Esophagus mucosa (tissue), 1 donor: Measurements from ENCODE around the gene ZSCAN26. TPM values are rescaled to one million over a fixed set of nuclear protein-coding genes. Genes with fewer than 3 reads are reported as not detected.

ENCODE experiments used
- ATAC-seq: fragments of 200-7000 bp; cut with Tn5 transposase; one replicate; pipeline ENCODE4 v1.9.1; 2020
- total RNA-seq: library from RNA; stranded (reverse); gene quantifications from one replicate; pipeline ENCODE4 v1.2.4, GENCODE V29; 2023
- donor health status: DM: yes; HTN: yes; CAD: no.

The ZSCAN26 gene
- total RNA-seq, 1 donor from 2014 or later = 3.5 TPM

DNA sequence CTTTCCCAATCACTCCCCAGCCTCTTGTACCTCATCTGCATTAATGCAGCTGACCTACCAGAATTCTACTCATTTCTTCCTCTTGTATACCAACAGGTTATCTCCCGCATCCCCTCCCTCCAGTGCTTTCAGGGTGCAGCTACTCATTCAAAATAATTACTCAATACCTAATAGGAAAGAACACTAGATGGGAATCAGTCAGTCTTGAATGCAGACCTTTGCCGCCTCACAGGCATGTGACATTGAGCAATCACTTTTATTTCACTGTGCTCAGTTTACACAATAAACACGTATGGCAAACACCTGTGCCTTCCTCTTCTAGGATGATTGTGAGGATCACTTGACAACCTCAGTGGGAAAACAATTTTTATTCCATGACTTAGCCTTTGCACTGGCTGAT is 55.7 kb downstream of the ZSCAN26 start:
- no peak for ATAC-seq

DNA sequence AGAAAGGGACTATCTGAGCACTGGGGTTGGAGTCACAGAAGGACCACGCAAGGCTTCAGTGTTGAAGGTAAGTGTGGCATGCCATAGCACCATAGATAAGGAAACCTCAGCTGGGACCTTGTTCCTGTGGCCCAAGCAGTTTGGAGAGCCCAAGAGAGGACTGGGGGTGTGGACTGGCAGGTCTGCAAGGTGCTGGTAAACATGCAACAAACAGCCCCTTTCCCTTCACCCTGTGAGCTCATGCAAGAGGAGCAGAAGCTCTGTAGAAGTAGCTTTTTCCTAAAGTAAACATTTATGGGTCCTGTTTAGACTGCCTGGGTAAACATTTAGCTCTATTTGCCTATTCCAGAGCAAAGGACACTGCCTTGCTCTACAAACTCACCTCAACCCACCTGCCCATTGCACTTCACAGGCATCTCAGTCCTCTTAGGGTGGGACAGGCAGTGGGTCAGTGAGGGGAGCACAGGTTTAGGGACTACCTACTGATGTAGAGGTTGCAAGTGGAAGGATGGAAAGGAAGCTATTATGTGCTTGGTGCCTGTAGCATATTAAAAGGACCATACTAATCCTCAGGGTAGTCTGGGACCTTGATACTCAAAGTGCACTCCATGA is 57.0 kb downstream of the ZSCAN26 start:
- no peak for ATAC-seq

DNA sequence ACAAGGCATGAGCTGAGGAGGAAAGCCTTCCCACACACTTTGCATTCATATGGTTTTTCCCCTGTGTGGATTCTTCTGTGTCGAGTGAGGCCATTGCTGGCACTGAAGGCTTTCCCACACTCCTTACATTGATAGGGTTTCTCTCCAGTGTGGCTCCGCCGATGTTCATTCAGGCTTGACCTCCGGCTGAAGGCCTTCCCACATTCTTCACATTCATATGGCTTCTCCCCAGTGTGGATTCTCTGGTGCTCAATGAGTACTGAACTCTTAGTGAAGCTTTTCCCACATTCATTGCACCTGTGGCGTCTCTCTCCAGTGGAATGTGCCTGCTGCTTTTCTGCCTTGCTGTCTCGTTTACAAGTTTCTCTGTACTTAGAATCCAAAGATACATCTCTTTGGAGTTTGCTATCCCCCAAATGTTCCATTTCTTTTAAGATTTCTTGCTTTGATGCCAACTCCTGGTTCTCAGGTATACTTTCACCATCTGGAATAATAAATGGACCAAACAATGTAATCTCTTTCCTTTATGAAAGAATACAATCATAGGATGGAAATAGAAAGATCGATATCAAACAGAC is 59.5 kb downstream of the ZSCAN26 start:
- ATAC-seq = no peak

Other genes starting within 250 kb of the ZSCAN26 start
- 3.0 TPM for gene ZNF165, start 186.6 kb upstream of the ZSCAN26 start, total RNA-seq
- 2.9 TPM for gene ZSCAN16, start 142.5 kb upstream of the ZSCAN26 start, total RNA-seq
- 6.6 TPM for gene ZKSCAN8, start 125.3 kb upstream of the ZSCAN26 start, total RNA-seq
- gene ZSCAN9, start 41.9 kb upstream of the ZSCAN26 start, total RNA-seq = 6.4 TPM
- gene ZKSCAN4, start 14.9 kb upstream of the ZSCAN26 start, total RNA-seq = 2.6 TPM
- 0.12 TPM for gene NKAPL, start 7.8 kb upstream of the ZSCAN26 start, total RNA-seq
- 0.76 TPM for gene PGBD1, start 14.4 kb downstream of the ZSCAN26 start, total RNA-seq
- gene ZSCAN31, start 69.0 kb downstream of the ZSCAN26 start, total RNA-seq = 9.4 TPM
- 2.4 TPM for gene ZKSCAN3, start 82.8 kb downstream of the ZSCAN26 start, total RNA-seq
- 2.5 TPM for gene ZSCAN12, start 132.6 kb downstream of the ZSCAN26 start, total RNA-seq
- gene ZSCAN23, start 176.3 kb downstream of the ZSCAN26 start, total RNA-seq = 0.72 TPM
- gene GPX6, start 248.7 kb downstream of the ZSCAN26 start, total RNA-seq = not detected